Panc1 (cell line): ENCODE results near the gene RAB11FIP5. TPM values are rescaled to one million over a fixed set of nuclear protein-coding genes. Genes with fewer than 3 reads are reported as not detected.
"Not testable (repeated sequence)": the region's sequence is repeated elsewhere in the genome, so short reads cannot be mapped to it uniquely, and the experiment has no call there.

Experiments
- ATAC-seq: fragments of 200-7000 bp; cut with Tn5 transposase; 2 replicates; pipeline ENCODE4 v1.9.1; 2020; ENCODE audit warnings: mild to moderate bottlenecking, moderate library complexity
- BruUV-seq: library from RNA; stranded (reverse); fragments of 400-500 nt; replicated peaks from 2 replicates; lab custom pipeline; 2021; lab: Mats Ljungman, UMichigan
- CTCF ChIA-PET: fragments of 300-600 bp; sonication (Branson Sonifier 250); formaldehyde crosslinking; loops from one replicate; lab custom pipeline; 2022; ENCODE audit warnings: antibody characterized with exemption; lab: Charles Lee
- POLR2A ChIA-PET: fragments of 300-600 bp; sonication (Branson Sonifier 250); formaldehyde crosslinking; loops from one replicate; lab custom pipeline; 2022; ENCODE audit warnings: antibody characterized with exemption; lab: Charles Lee
- DNase-seq: peaks from one replicate; pipeline ENCODE4 v3.0.0-alpha.2; 2010; ENCODE audit warnings: low read depth, low spot score
- H3K27ac ChIP-seq: 2 replicates; pipeline ENCODE4 v1.5.1; 2011; ENCODE audit warnings: mild to moderate bottlenecking, low read length, inconsistent platforms
- H3K27me3 ChIP-seq: fragments of 200-500 bp; sonication (Bioruptor generic); 2 replicates; pipeline ENCODE4 v1.6.0; 2014; ENCODE audit warnings: low read length, inconsistent platforms; ENCODE audit not compliant: control insufficient read depth, insufficient read depth
- H3K36me3 ChIP-seq: fragments of 200-500 bp; sonication (Bioruptor generic); 2 replicates; pipeline ENCODE4 v1.5.1; 2014; ENCODE audit warnings: inconsistent platforms, mild to moderate bottlenecking, low read length, moderate library complexity; ENCODE audit not compliant: control insufficient read depth, insufficient read depth
- H3K4me1 ChIP-seq: 2 replicates; pipeline ENCODE4 v1.5.1; 2011; ENCODE audit warnings: inconsistent platforms, mild to moderate bottlenecking, low read length, moderate library complexity; ENCODE audit not compliant: control insufficient read depth, insufficient read depth
- H3K4me3 ChIP-seq, 2 experiments: 2 replicates each; pipeline ENCODE4 v1.5.1; 2011 to 2012; ENCODE audit warnings: low read depth in 2 of 2, low read length in 2 of 2, mild to moderate bottlenecking in 2 of 2, inconsistent platforms in 1 of 2, moderate library complexity in 1 of 2
- H3K9me3 ChIP-seq: fragments of 200-500 bp; sonication (Bioruptor generic); 2 replicates; pipeline ENCODE4 v1.5.1; 2014; ENCODE audit warnings: low read depth, mild to moderate bottlenecking, inconsistent platforms, low read length, moderate library complexity; ENCODE audit not compliant: control insufficient read depth, insufficient read depth
- CTCF ChIP-seq: fragments of 450-650 bp; IDR thresholded peaks from 2 replicates; pipeline ENCODE4 v1.5.1; 2017; ENCODE audit warnings: mild to moderate bottlenecking
- POLR2AphosphoS5 ChIP-seq: IDR thresholded peaks from 2 replicates; pipeline ENCODE4 v1.6.1; 2012; ENCODE audit warnings: mild to moderate bottlenecking, low read depth, low read length, moderate library complexity
- REST ChIP-seq, 2 experiments: IDR thresholded peaks; 2 replicates each; pipeline ENCODE4 v1.6.1; 2011 to 2012; ENCODE audit warnings: low read depth in 2 of 2, control low read depth in 1 of 2, low read length in 1 of 2, mild to moderate bottlenecking in 1 of 2, moderate library complexity in 1 of 2; ENCODE audit not compliant: insufficient read depth in 1 of 2
- SIN3A ChIP-seq: IDR thresholded peaks from 2 replicates; pipeline ENCODE4 v1.6.1; 2012; ENCODE audit warnings: low read depth, mild to moderate bottlenecking, low read length, moderate library complexity, borderline replicate concordance; ENCODE audit not compliant: insufficient read depth
- TCF7L2 ChIP-seq: IDR thresholded peaks from 2 replicates; pipeline ENCODE4 v1.6.1; 2011; ENCODE audit warnings: mild to moderate bottlenecking, low read depth, low read length, inconsistent platforms
- in situ Hi-C: cut with HindIII; loops from 2 replicates; pipeline ENCODE4 v1.10.0; 2016; ENCODE audit warnings: low sequenced_read_pairs, low pct_unique_long_range_greater_than_20kb
- intact Hi-C: fragments of 100-400 bp; cut with micrococcal nuclease; formaldehyde crosslinking; loops from one replicate; pipeline ENCODE4 v1.10.0; 2022; ENCODE audit not compliant: unreplicated experiment
- total RNA-seq: library from RNA; stranded (reverse); gene quantifications from one replicate; pipeline ENCODE4 v1.2.1, GENCODE V29; 2021; ENCODE audit not compliant: unreplicated experiment

RAB11FIP5 gene
- total RNA-seq, 1 experiment from 2014 or later = 27.3 TPM

GRCh38 chr2:73128841-73129535 lies 16.2 kb upstream of the RAB11FIP5 start:
- Histone ChIP-seq H3K4me1 (no peaks in the 10 kb centered on the region), H3K9me3 (no peaks in the 10 kb centered on the region), H3K27me3 (no peaks in the 10 kb centered on the region), H3K36me3 (no peaks in the 10 kb centered on the region), H3K4me3 (no peak overlapping the region), H3K27ac (no peak overlapping the region)
- in situ Hi-C loops = no loop called here
- ATAC-seq = peak; percentile 58; the same call in 1 of the 2 replicates
- ChIA-PET CTCF (no interaction called here), POLR2A (no interaction called here)
- intact Hi-C loops = no loop called here
- BruUV-seq = no TSS peak
- TF ChIP-seq SIN3A = no peak
- TF ChIP-seq REST (IDR thresholded peaks at IDR 0.05; ENCODE audit: insufficient read depth in 1 of 2, low read depth in 2 of 2, low read length in 1 of 2) = no peak
- TF ChIP-seq TCF7L2 = no peak
- TF ChIP-seq CTCF = no peak
- TF ChIP-seq POLR2AphosphoS5 = no peak
- DNase-seq = no peak

- H3K4me1 ChIP-seq = no peaks in the 10 kb centered on the region
- no peak overlapping the region for H3K27ac ChIP-seq
- no peak overlapping the region for H3K4me3 ChIP-seq
- CTCF ChIA-PET = no interaction called here
- H3K27me3 ChIP-seq = no peaks in the 10 kb centered on the region
- H3K36me3 ChIP-seq = no peaks in the 10 kb centered on the region
- POLR2A ChIA-PET = no interaction called here
- intact Hi-C loops = no loop called here
- in situ Hi-C loops = no loop called here
- ATAC-seq = no peak
- no peaks in the 10 kb centered on the region for H3K9me3 ChIP-seq
- TF ChIP-seq TCF7L2 = no peak
- no peak for TF ChIP-seq CTCF
- TF ChIP-seq POLR2AphosphoS5 = no peak
- TF ChIP-seq REST (IDR thresholded peaks at IDR 0.05; ENCODE audit: insufficient read depth in 1 of 2, low read depth in 2 of 2, low read length in 1 of 2) = no peak
- no peak for TF ChIP-seq SIN3A
- BruUV-seq = no TSS peak
- no peak for DNase-seq
These were observed 9.8 kb upstream of the RAB11FIP5 start for GRCh38 chr2:73122536-73122935.

- in situ Hi-C loops, intact Hi-C loops, H3K4me3 ChIP-seq, CTCF ChIA-PET, H3K4me1 ChIP-seq, DNase-seq, H3K27me3 ChIP-seq, H3K36me3 ChIP-seq, BruUV-seq, H3K27ac ChIP-seq, ATAC-seq, POLR2A ChIA-PET, H3K9me3 ChIP-seq: not testable (repeated sequence)
These were observed 7.0 kb upstream of the RAB11FIP5 start for GRCh38 chr2:73119611-73120239.
